Esophagus muscularis mucosa (tissue), 4 donors: ENCODE measurements around the gene EI24.

Experiments used
- CTCF ChIP-seq, 3 experiments: fragments of 200-600 bp in 2 of 3; fragments of 450-650 bp in 1 of 3; sonication (generic) in 2 of 3; IDR thresholded peaks; one replicate each; pipeline ENCODE4 v1.5.1; 2017 to 2019; ENCODE audit warnings: antibody characterized with exemption in 3 of 3, mild to moderate bottlenecking in 2 of 3, moderate library complexity in 1 of 3
- EP300 ChIP-seq: sonication (generic); formaldehyde crosslinking; IDR thresholded peaks from one replicate; pipeline ENCODE4 v1.6.1; 2017; ENCODE audit warnings: antibody characterized with exemption
- POLR2A ChIP-seq: fragments of 450-650 bp; IDR thresholded peaks from one replicate; pipeline ENCODE4 v1.6.1; 2017; ENCODE audit warnings: antibody characterized with exemption, moderate library complexity, mild to moderate bottlenecking, low read depth
- POLR2AphosphoS5 ChIP-seq, 2 donors: sonication (generic); formaldehyde crosslinking; IDR thresholded peaks; one replicate each; pipeline ENCODE4 v1.6.1; 2017; ENCODE audit warnings: antibody characterized with exemption in 2 of 2

GRCh38 chr11:125572916-125573315 is 3.6 kb downstream of the EI24 start:
- TF ChIP-seq CTCF (IDR thresholded peaks at IDR 0.05) (no peak), POLR2A (no peak), EP300 (no peak), POLR2AphosphoS5 (IDR thresholded peaks at IDR 0.05) (no peak)
